Activated CD4-positive, alpha-beta T cell treated with anti-CD3 and anti-CD28 coated beads, Interleukin-2, amount 50 U/mL, for 1 hour (primary cell): Measurements from ENCODE around the gene FTO.

Source experiments
- DNase-seq: peaks from one replicate; pipeline ENCODE4 v3.0.0-alpha.2; 2020

FTO gene

DNA sequence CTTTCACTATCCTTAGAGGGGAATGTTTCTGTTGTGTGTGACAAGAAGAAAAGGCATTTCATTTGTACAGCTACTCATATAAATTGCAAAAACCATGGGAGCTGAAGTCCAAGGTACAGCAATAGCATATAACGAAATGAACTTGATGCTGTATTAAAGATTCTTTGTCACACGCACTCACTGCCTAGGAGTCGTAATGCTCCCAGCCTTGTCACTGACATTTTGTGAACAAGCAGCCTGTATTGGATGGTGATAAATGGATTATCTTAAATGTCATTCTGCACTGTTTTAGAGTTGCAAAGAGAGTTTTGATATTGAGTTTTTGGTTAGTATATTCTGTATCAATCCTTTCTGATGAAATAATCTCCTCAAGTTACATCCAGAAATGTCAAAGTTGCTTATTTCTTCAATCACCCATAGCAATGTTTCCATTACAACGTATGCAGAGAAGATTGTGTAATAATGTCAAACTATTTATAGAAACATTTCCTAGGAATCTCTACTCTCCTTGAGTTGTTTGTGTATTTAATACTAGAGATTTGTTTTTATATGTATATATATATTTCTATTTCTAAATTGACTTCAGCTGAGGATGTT, 270.6 kb downstream of the FTO start:
- no peak for DNase-seq

- no peak for DNase-seq
Measured at GRCh38 chr16:53980675-53981074, 276.7 kb downstream of the FTO start.

DNA sequence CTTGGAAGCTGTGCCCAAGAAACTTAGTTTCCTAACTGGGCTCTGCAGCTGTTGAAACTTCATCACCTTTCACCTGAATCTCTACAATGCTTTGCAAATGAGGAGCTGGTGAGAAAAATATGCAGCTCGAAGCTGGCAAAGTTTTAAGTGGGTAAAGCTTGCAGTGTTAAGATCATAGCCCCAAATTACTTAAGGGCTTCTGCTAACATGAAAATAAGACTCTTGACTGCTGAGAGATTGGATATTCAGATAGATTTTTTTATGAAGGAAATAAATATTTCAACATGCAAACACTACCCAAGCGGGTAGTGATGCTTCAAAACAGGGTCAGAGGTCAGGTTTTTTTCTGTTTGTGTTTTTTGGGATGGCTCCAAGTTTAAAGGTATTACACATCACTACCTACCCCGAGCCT, 278.7 kb downstream of the FTO start:
- no peak for DNase-seq

DNA sequence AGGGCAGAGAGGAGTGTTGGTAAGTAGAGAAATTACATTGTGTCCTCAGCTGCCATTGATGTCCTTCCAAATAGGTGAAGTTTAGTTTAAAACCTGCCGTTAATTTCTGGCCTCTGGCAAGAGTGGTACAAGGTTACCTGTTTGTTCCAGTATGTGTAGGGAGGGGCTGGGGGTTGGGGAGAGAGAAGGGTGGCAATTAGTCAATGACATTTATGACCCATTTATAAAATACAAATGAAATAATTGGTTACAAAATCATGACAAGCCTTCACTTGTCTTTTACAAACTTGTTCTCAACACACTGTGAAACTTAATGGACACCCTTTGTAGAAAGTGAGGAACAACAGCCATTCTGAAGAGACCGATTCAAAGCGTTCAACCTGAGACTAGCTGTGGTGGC, 281.0 kb downstream of the FTO start:
- no peak for DNase-seq

GRCh38 chr16:53985861-53986260, 281.9 kb downstream of the FTO start:
- no peak for DNase-seq

DNA sequence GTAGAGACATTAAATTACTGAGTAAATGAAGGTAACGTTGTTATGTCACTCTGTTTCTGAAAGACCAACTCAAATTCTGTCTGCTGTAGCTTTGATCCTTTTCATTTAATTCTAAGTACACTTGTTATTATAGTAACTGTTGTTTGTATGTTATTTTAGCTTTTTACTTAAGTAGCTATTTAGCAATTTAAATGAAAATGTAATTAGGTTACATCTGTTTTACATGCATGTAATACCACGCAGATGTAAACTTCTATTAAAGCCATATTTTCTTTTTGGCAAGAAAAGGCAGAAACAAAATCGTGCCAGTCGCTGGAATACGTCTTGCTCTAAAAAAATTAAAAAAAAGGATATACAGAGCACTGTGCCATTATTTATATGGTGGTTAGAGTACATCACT, 282.8 kb downstream of the FTO start:
- no peak for DNase-seq

DNA sequence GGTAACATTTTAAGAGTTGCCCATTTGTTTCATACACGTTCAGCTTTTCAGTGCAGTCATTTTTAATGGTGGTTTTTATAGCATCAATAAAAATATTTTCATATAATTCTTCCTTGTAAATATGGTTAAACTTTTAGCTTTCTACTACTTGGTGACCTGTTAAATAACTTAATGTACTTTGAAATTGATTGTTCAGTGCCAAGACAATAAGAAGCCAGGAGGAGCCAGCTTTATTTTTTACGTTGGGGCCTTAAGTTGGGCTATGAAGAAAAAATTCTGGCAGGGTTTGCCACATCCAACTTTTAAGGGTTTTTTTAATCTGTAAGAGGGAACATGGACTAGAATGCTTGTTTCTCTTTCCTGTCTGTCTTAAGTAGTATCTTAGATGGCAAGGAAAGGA, 284.2 kb downstream of the FTO start:
- DNase-seq = no peak

DNA sequence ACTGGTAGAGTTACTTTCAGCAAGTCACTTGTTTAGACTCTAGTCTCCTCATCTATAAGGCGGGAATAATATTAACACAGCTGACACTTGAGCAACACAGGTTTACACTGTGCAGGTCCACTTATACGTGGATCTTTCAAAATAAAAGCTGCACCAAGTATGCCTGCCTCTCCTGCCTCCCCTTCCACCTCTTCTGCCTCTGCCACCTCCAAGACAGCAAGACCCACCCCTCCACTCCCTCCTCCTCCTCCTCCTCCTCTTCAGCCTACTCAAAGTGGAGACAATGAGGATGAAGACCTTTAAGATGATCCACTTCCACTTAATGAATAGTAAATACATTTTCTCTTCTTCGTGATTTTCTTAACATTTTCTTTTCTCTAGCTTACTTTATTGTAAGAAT, 285.6 kb downstream of the FTO start:
- DNase-seq = no peak

DNA sequence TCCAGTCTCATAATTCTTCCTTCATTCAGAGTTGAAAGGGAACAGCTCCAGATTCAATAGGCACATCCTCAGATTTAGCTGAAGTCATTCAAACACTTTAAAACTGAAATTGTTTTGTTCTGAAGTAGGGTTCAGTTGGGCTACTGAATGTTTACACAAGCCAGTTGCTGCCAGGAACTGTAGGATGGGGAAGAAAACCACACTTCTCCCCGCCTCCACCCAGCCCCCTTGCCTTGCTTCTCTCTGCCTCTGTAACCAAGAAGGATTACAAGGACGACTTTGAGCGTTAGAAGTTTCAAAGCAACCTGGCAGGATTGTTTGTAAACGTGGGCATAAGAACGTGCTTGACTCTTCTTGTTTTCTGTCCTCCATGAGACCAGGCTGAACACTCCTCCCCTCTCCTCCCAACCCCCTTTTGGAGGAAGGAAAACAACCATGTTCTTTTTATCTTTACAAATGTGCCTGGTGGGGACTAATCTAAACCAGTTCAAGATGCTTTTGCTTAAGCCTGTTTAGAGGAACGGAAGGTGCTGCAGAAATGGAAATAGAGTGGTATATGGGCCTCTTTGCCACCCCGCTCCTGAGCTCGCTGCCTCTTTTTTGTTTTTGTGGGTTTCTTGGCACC, 287.9 kb downstream of the FTO start:
- no peak for DNase-seq

DNA sequence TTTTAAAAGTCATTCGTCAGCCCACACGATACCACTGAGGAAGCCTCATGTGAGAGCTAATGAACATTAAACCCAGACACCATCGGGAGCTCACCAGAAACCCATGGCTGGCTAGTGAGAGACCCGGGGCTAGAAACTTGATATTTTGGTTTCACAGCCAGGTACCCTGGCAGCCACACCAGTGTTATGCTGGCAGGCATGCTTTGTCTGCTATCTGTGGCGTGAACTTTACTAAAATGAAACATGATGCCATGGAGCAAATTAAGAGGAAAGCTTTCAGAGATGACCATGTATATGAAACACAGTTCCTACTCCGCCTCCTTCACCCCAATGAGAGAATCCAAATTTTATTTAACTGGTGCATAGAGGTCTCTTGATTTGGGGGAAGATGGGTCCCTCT, 291.4 kb downstream of the FTO start:
- DNase-seq = no peak

DNA sequence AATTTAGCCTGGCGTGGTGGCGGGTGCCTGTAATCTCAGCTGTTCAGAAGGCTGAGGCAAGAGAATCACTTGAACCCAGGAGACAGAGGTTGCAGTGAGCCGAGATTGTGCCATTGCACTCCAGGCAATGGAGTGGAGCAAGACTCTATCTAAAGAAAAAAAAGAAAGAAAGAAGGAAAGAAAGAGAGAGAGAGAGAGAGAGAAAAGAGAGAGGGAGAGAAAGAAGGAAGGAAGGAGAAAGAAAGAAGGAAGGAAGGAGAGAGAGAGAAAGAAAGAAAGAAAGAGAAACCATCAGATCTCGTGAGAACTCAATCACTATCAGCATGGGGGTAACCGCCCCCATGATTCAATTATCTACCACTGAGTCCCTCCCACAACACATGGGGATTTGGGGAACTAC, 293.0 kb downstream of the FTO start:
- DNase-seq = no peak

- no peak for DNase-seq
Measured at GRCh38 chr16:53998024-53998810, 294.3 kb downstream of the FTO start.

DNA sequence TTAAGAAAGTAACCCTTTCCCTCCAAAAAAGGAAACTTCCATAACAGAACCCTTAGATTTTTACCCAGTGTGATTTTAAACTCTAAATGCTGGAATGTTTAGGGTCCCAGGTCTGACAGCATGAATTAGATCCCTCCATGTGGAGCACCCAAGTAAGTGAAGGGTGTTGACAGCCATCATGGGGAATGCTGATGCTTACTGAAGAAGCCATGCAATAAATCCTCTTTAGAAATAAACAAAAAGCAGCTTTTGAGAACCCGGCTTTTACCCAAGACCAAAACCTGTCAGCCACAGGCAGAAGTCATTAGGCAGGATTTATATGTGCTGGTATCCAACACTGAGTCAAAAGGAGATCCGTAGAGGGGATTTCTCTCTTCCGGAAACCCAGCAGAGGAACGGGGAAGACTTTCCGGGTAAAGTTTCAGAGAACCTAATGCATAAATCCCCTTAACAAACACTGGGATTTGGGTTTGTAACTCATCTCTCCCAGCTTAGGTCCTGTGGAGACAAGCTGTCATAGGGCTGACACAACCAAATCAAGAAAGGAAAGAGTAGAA, 295.1 kb downstream of the FTO start:
- no peak for DNase-seq

DNA sequence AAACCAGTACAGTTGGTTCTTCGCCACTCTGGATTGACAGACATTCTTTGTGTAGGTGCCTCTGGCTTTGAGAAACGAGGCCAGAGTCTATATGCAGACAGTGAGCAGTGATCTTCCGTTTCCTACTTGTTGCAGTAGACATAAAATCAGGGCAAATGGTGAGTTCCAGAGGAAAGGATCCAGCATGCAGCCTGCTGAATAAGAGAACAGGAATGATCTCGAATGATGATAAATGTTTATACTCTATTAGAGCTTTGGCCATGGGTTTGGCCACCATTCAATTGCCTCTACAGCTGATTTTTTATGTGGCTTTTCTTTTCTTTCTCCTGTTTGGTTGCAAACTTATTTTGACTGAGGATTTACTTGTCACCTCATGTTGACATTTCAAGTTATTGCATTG, 295.9 kb downstream of the FTO start:
- DNase-seq = no peak

- no peak for DNase-seq
Measured at GRCh38 chr16:54000361-54000760, 296.4 kb downstream of the FTO start.

- no peak for DNase-seq
Measured at GRCh38 chr16:54006693-54007092, 302.7 kb downstream of the FTO start.

DNA sequence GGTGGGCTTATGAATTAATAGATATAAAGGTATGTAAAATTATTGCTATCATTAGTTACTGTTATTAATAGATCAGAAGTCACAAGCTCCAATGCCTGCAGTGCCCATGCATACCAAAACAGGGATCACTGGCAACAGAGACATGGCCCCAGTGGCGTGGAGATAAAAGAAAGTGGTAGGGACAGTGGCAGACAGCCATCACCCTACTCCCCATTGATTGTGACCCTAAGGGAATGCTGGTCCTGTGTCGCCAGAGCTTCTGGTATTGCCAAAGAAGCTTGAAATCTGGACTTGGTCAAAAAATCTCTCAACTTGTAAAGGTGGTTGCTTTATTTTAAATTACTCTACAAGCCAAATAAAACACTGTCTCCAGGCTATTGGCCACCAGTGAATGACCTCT, 303.5 kb downstream of the FTO start:
- no peak for DNase-seq

- DNase-seq = no peak
Measured at GRCh38 chr16:54009464-54010176, 305.7 kb downstream of the FTO start.

GRCh38 chr16:54015147-54015546, 311.2 kb downstream of the FTO start:
- no peak for DNase-seq

DNA sequence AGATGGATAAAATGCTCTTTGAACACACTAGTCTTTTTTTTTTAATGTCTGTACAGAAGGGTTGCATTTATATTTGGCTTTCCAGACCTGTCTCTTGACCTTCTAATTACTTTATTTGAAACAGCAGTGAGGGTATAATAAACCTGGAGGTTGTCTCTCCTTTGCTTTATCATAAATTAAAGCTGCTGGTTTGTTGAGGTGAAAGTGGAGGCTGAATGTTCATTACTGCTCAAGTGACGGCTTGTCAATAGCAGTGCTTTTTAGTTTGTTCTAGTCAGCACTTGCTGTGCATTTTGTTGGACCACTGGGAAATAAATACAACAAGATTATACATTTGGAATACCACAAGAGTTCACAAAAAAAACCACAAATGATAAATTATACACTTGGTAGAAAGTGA, 318.4 kb downstream of the FTO start:
- DNase-seq = no peak

- no peak for DNase-seq
Measured at GRCh38 chr16:54026456-54026855, 322.5 kb downstream of the FTO start.

DNA sequence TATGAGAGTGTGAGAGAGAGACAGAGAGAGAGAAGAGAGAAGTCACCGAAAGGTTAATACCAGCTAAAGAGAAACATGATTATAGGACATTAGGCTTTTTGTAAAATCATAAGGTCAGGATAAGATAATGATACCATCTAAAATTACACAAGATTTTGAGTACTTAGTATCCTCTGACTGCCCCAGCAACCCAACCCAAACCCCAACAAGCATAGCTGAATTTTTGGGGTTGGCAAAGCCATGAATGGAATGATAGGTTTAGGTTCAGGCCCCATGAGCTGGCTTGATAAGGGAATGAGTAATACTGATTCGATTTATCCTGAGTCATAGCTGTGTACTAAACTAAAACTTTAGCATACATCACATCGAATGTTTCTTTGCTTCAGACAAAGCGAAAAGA, 323.1 kb downstream of the FTO start:
- no peak for DNase-seq

GRCh38 chr16:54027558-54027957, 323.6 kb downstream of the FTO start:
- DNase-seq = no peak

DNA sequence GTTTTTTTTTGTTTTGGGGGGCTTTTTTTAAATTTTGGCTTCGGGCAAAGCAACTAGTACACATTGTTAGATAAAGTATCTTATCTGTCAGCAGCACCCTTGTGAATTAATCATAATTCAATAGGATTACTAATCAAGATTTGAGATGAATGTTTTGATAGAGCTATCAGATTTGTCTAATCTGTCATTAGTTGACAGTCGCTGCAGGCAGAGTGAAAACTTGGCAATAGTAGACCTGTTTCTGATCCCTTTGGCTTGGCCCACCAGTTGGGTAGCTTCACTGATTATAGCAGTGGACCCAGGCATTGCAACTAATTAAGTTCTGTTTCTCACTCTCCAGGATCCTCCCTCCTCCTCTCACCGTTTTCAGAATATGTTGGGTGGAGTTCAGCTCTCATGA, 324.0 kb downstream of the FTO start:
- no peak for DNase-seq
